Raji (cell line): ENCODE measurements around the gene TMEM235.

Experiments used
- POLR2A ChIP-seq: IDR thresholded peaks from 2 replicates; pipeline ENCODE4 v1.6.1; 2011; ENCODE audit warnings: low read depth, low read length, control low read depth; ENCODE audit not compliant: insufficient read depth

The TMEM235 gene

GRCh38 chr17:78289802-78290363, 58.5 kb downstream of the TMEM235 start:
- TF ChIP-seq POLR2A = no peak
